Upper lobe of left lung (tissue), 4 donors: ENCODE data around the gene TRAPPC1.

ENCODE experiments used
- EP300 ChIP-seq, 4 donors: sonication (generic); formaldehyde crosslinking; IDR thresholded peaks; one replicate each; pipeline ENCODE4 v1.5.1; 2017; ENCODE audit warnings: antibody characterized with exemption in 4 of 4, control low read depth in 2 of 4
- POLR2A ChIP-seq, 4 donors: fragments of 450-650 bp; IDR thresholded peaks; one replicate each; pipeline ENCODE4 v1.5.1; 2016 to 2017; ENCODE audit warnings: antibody characterized with exemption in 4 of 4, mild to moderate bottlenecking in 2 of 4

DNA sequence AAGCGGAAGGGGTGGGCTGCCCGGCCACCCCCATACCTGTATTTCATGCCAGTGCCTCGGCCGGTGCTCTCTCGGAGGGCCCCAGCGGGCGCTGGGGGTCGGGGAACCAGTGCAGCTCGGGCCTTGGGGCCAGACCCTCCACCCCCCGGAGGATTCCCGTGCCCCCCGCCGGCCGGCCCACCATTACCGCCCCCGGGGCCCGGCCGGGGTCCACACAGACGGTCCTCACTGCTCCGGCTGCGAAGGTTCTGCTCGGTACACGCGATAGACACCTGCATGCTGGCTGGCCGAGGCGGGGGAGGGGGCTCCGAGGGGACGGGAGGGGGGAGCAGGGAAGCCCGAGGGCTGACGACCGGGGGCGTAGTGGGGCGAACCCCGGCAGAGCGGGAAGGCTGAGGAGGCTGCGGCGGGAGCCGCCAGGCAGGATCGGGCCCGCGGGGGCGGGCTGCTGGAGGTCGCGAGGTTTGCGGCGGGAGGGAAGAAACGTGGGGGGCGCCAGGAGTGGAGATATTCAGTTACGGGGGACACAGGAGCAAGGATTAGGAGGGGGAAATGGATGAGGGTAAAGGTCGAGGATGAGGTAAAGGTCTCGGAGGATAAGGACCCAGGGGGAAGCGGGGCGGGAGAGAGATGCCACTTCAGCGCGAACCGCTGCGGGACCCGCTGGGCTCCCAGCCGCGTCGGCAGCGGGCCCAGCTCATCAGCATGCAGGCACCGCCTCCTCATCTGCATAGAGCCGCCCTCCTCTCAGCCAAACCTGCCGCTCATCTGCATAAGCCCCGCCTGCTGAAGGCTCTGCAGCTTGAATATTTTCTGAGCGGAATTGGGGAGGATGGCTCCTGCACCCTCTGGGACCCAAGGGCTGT, 2.4 kb downstream of the TRAPPC1 start, which contains the start of gene KCNAB3:
- TF ChIP-seq POLR2A (IDR thresholded peaks at IDR 0.05), result no peak
- TF ChIP-seq EP300 (IDR thresholded peaks at IDR 0.05), result no peak
